Glutamatergic neuron (in vitro differentiated cells): ENCODE results near the gene RAPGEF1. TPM values are rescaled to one million over a fixed set of nuclear protein-coding genes. Genes with fewer than 3 reads are reported as not detected.

ENCODE experiments used
- DNase-seq: peaks from one replicate; pipeline ENCODE4 v3.0.0; 2022
- H3K27ac Mint-ChIP-seq: one replicate; pipeline ENCODE4 v1.8.0; 2020; ENCODE audit warnings: mild to moderate bottlenecking, mixed read lengths, inconsistent platforms; ENCODE audit not compliant: unreplicated experiment
- H3K27me3 Mint-ChIP-seq: one replicate; pipeline ENCODE4 v1.8.0; 2020; ENCODE audit warnings: mild to moderate bottlenecking, moderate library complexity, mixed read lengths, inconsistent platforms; ENCODE audit not compliant: unreplicated experiment
- H3K36me3 Mint-ChIP-seq: one replicate; pipeline ENCODE4 v1.8.0; 2020; ENCODE audit warnings: mild to moderate bottlenecking, mixed read lengths, inconsistent platforms; ENCODE audit not compliant: unreplicated experiment
- H3K4me1 Mint-ChIP-seq: one replicate; pipeline ENCODE4 v1.8.0; 2020; ENCODE audit warnings: mild to moderate bottlenecking, low read depth, mixed read lengths, inconsistent platforms; ENCODE audit not compliant: unreplicated experiment
- H3K4me3 Mint-ChIP-seq: one replicate; pipeline ENCODE4 v1.8.0; 2020; ENCODE audit warnings: mild to moderate bottlenecking, mixed read lengths, inconsistent platforms; ENCODE audit not compliant: unreplicated experiment
- H3K9me3 Mint-ChIP-seq: one replicate; pipeline ENCODE4 v1.8.0; 2020; ENCODE audit warnings: mild to moderate bottlenecking, moderate library complexity, mixed read lengths, inconsistent platforms; ENCODE audit not compliant: unreplicated experiment
- total RNA-seq: library from RNA; stranded (reverse); fragmentation: NEBNext Ultra II Directional; extraction: Animal tissue kit (Norgen Biotek cat#: 25700); gene quantifications from one replicate; pipeline ENCODE4 v1.2.1, GENCODE V29; 2021; ENCODE audit not compliant: unreplicated experiment
- TF ChIP-seq, protein P1 (sequence below): fragments of 200-600 bp; sonication (generic); IDR thresholded peaks from one replicate; pipeline ENCODE4 v1.5.0; 2021; ENCODE audit not compliant: partially characterized antibody, unreplicated experiment

RAPGEF1 gene
- total RNA-seq, 1 donor from 2014 or later: 319 TPM

DNA sequence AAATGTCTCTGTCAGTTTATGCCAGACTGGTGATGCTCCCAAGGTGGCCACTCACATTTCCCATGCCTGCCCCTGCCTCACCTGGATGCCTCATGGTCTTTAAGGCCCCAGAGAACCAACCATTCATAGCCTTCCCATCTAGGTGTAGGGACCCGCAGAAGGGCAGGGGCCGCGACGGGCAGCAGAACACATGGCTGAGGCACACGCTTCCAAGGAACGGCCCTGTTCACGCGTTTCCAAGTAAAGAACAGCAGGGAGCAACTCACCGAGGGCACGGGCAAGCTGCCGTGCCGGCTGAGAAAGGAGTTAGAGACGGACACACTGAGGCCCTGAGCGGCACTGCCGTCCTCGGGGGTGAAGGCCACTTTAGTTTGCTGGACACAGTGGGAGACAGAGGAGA is 121.1 kb downstream of the RAPGEF1 start:
- H3K9me3 Mint-ChIP-seq: peaks cover 40% of the 10 kb centered on the region
- H3K27ac Mint-ChIP-seq: peak overlapping the region; percentile 96
- H3K4me1 Mint-ChIP-seq: peaks cover 51% of the 10 kb centered on the region
- H3K36me3 Mint-ChIP-seq: peaks cover 14% of the 10 kb centered on the region
- TF ChIP-seq, protein P1, sequence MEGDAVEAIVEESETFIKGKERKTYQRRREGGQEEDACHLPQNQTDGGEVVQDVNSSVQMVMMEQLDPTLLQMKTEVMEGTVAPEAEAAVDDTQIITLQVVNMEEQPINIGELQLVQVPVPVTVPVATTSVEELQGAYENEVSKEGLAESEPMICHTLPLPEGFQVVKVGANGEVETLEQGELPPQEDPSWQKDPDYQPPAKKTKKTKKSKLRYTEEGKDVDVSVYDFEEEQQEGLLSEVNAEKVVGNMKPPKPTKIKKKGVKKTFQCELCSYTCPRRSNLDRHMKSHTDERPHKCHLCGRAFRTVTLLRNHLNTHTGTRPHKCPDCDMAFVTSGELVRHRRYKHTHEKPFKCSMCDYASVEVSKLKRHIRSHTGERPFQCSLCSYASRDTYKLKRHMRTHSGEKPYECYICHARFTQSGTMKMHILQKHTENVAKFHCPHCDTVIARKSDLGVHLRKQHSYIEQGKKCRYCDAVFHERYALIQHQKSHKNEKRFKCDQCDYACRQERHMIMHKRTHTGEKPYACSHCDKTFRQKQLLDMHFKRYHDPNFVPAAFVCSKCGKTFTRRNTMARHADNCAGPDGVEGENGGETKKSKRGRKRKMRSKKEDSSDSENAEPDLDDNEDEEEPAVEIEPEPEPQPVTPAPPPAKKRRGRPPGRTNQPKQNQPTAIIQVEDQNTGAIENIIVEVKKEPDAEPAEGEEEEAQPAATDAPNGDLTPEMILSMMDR: no peak
- peak overlapping the region; percentile 54 for H3K4me3 Mint-ChIP-seq
- peaks cover 18% of the 10 kb centered on the region for H3K27me3 Mint-ChIP-seq
- DNase-seq: no peak

DNA sequence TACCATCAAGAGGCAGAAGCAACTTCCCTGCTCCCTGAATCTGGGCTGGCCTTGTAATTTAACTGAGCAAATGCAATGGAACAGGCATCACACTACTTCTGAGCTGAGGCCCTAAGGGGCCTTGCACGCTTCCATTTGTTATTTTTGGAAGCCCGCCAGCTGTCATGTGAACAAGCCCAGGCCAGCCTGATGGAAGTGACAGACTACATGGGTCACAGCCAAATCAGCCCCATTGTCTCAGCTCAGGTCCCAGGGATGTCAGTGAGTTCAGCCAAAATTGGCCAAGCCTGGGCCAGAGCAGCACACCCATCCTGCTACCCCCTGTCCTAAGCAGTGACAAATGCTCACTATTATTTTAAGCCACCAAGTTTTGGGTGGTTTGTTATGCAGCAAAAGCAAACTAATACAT is 121.8 kb downstream of the RAPGEF1 start:
- peaks cover 48% of the 10 kb centered on the region for H3K4me1 Mint-ChIP-seq
- H3K4me3 Mint-ChIP-seq: peak overlapping the region; percentile 42
- peak overlapping the region; percentile 96 for H3K27ac Mint-ChIP-seq
- peaks cover 14% of the 10 kb centered on the region for H3K36me3 Mint-ChIP-seq
- TF ChIP-seq, protein P1: no peak
- H3K9me3 Mint-ChIP-seq: peaks cover 37% of the 10 kb centered on the region
- no peak for DNase-seq
- peaks cover 20% of the 10 kb centered on the region for H3K27me3 Mint-ChIP-seq

DNA sequence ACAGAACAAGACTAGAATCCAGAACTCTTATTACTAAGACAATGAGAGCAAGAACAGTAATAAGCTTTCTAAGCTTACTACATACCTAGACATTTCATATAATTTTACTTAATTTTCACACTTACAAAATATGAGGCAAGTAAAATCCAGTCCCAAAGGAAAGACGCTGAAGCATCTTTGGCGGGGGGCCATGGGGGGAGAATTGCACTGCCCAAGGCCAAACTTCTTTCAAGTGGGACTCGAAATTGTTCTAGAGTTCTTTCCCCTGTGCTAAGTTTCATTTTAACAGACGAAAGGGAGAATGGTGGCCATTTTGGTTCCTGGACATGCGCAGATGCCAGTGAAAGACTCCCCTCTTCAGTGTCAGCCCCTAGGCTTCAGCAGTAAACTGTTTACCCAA is 122.3 kb downstream of the RAPGEF1 start:
- H3K27me3 Mint-ChIP-seq: peaks cover 20% of the 10 kb centered on the region
- H3K9me3 Mint-ChIP-seq: peaks cover 36% of the 10 kb centered on the region
- TF ChIP-seq, protein P1: no peak
- H3K27ac Mint-ChIP-seq: peak overlapping the region; percentile 96
- no peak for DNase-seq
- H3K36me3 Mint-ChIP-seq: peaks cover 14% of the 10 kb centered on the region
- peaks cover 52% of the 10 kb centered on the region for H3K4me1 Mint-ChIP-seq
- H3K4me3 Mint-ChIP-seq: peak overlapping the region; percentile 21

DNA sequence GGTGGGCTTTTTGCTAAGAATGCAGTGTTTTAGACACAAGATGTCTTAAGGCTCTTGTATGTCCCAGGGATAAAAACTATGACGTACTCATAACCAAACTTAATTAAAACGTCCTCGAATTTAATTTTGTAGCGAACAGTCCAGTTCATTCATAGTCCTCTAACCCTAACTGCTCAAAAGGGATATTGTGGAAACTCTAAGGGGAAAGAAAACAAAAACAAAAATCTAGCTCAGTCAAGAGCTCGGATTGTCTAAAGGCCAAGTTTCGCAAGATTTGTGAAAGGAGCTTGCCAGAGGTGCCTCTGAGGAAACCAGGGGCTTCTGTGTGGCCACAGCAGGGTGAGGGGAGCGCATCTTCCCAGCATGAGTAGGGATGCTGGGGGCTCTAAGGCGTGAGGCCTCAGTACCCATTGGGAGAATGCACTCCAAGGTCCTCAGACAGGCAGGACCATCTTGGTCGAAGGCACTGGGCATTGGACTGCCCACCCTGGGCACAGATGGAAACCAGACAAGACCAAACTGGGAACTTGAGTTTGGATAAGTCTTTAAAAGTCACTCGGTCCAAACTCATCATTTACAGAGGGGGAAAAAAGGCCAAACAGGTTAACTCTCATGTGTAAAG is 122.8 kb downstream of the RAPGEF1 start:
- Mint-ChIP-seq H3K4me3 (peak overlapping the region; percentile 11), H3K27ac (peak overlapping the region; percentile 96), H3K9me3 (peaks cover 37% of the 10 kb centered on the region), H3K27me3 (peaks cover 20% of the 10 kb centered on the region), H3K36me3 (peaks cover 14% of the 10 kb centered on the region), H3K4me1 (peaks cover 51% of the 10 kb centered on the region)
- DNase-seq: no peak
- TF ChIP-seq, protein P1: no peak

DNA sequence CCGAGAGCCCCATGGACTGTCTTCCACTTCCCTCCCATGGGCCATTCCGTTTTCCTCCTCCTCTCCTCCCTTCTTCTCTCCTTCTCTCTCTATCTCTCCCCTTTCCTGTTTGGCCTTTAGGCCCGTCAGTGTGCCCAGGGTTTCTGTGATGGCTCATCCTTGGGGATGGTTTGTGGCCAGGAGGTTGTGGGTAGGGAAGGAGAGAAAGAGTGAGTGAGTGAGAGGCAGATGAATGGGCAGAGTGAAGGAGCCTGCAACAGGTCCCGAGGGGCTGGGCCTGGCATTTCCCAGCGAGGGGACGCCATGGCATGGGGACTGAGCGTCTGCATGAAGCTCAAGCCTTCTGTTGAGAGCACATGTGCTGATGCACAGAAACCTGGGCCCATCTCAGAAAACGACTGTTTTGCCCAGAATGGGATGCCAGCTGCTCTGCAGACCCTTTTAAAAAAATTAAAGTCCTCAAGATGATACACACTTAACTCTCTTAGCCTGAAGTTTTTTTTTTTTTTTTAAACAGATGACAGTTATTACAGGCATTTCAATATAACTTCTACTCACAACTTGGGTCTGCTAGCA is 125.4 kb downstream of the RAPGEF1 start:
- peaks cover 10% of the 10 kb centered on the region for H3K36me3 Mint-ChIP-seq
- H3K4me3 Mint-ChIP-seq: no peak overlapping the region
- peaks cover 45% of the 10 kb centered on the region for H3K4me1 Mint-ChIP-seq
- peaks cover 11% of the 10 kb centered on the region for H3K27me3 Mint-ChIP-seq
- H3K27ac Mint-ChIP-seq: no peak overlapping the region
- no peak for DNase-seq
- H3K9me3 Mint-ChIP-seq: peaks cover 33% of the 10 kb centered on the region
- TF ChIP-seq, protein P1: no peak
